HG03139 (cell line): Measurements from ENCODE around the gene MYO5C.

Source experiments
- ATAC-seq: cut with Tn5 transposase; IDR thresholded peaks from one replicate; pipeline ENCODE4 v1.9.1; 2021; ENCODE audit not compliant: unreplicated experiment

Gene MYO5C

DNA sequence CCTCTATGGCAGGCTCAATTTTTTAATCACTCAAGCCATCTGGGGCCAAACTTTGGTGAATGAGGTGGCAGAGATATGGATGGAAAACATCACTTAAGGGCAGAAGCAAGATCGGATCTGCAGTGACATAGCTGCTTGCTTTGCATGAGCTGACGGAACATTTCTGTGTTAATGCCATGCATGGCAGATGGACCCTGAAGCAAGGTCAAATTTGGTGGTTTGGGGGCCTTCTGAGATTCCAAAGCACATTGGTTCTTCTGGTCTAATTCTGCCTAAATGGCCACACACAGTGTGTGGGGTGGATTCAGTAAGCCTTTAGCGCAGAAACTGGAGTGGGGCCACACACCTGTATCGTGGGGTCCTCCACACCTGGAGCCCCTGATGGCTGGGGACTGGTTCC lies 144.7 kb downstream of the MYO5C start:
- ATAC-seq = no peak

DNA sequence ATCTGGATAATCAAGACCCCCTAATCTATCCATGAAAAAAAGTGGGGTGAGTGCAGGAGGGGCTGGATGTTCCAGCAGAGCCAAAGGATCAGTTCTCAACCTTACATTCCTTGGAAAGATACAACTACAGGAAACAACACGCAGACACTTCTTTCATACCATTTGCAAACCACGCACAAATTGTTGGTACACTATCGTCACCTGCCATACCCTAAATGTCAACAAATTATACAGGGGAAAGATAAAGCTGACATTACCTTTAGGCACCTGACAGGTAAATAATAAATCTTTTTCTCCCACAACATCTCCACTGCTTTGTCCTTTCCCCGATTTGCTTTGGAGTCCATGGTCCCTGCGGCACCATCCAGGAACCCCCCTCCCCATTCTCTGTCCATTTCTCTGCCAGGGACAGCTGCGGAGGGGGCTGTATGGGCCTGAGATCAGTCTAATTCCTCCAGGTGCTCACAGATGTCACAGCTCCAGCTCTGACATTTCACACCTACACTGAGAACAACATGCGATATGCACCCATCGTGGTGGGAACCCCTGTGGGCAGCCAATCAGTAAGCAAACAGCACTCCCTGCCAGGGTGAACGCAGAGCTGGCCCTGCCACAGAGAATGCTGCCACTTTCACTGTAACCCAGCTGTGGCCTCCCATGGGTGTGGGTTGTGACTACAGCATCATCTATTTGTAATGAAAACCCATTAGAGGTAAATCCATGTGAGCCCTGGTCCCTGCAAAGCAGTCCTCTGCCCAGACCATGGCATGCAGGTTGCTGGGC lies 145.4 kb downstream of the MYO5C start:
- no peak for ATAC-seq

DNA sequence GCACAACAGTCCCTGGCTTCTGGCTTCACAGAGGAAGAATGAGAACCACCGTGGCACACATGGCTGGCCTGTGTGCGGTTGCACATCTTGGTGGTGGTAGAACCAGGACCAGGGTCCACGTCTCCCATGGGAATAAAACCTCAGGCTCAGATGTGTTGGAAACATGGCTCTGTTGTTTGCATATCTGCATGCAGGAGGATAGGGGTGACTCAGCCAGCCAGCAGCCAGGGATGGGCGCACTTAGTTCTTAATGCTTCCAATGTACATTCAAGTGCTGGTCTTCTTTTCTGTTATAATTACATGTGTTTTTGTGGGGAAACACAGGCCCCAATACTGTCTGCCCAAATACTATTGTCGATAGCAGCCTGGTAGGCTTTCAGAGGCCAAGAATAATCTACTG lies 147.2 kb downstream of the MYO5C start:
- ATAC-seq = no peak

DNA sequence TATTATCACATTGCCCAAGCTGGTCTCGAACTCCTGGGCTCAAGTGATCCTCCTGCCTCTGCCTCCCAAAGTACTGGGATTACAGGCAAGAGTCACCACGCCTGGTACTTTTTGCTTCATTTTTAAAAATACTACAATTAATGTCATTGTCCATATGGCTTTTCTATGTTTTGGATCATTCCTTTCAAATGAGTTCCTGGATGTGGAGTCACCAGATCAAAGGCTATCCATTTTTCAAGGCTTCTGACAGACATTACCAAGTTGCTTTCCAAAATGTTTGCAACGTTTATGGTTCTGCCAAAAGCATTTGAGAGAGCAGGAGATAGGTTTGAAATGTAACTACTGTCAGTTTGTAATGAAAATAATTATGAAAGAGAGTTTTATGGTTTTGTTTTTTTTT lies 148.8 kb downstream of the MYO5C start:
- ATAC-seq = no peak

DNA sequence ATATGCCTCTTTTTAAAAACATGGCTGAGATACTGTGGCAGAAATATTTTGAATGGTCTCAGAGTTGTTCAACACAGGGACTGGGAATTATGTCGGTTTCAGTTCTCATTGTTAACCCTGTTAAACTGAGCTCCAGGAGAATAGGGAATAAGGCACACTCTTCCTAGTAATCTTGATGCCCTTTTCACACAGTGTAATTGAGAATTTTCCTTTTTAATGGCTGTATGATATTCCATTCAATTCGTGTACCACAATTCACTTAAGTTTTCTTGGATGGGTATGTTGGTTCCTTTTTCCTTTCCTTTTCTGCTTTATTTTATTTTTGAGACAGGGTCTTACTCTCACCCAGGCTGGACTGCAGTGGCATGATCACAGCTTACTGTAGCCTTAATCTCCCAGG lies 149.3 kb downstream of the MYO5C start:
- no peak for ATAC-seq

DNA sequence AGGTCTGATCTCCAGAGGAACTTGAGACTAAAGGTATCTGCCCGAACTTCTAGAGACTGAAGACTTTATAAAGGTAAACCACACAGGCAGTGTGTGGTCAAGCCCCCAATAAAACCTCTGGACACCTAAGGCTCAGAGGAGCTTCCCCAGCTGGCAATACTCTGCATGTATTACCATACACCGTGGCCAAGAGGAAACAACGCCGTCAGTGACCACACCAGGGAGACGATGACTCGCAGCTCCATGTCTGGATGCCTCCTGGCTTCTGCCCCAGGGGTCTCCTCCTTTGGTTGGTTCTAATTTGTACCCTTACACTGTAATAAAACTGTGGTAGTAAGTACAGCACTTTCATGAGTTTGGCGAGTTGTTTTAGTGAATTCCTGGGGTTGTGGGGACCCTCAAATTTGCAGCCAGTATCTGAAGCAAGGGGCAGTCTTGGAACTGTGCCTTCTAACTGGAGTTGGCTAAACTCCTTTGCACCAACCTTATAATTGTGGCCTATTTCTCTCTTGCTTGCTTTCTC lies 150.9 kb downstream of the MYO5C start:
- no peak for ATAC-seq

DNA sequence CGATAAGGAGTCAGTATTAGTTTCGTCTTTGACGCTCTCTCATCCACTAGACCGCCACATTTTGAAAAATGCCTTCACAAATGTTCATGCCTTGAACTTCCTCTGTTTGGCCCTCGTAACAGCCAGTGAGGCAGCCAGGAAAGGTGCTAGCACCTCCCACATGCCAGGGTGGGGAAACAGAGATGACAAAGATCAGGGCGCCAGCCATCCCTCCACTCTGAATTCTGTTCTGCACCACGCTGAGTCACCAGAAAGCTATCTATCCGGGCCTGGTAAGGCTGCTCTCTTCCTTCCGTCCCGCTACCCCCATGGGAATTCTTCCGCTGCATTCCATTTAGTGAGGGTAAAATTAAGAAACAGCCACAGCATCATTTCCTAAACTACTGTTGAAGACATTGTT lies 151.7 kb downstream of the MYO5C start:
- ATAC-seq = no peak
